Measurements from ENCODE around the gene MRTO4.

GRCh38 chr1:19213580-19213979 is 38.0 kb upstream of the MRTO4 start:
- TF ChIP-seq POLR2A (IDR thresholded peaks at IDR 0.05; ENCODE audit: low read depth), result no peak
- no peak for TF ChIP-seq POLR2AphosphoS5 (IDR thresholded peaks at IDR 0.05)
- no peak for TF ChIP-seq CTCF (IDR thresholded peaks at IDR 0.05)
- TF ChIP-seq EP300 (IDR thresholded peaks at IDR 0.05), result no peak
